Nucleus accumbens (tissue), 56 donors: ENCODE data around the gene CHST13.

ENCODE experiments used
- DNase-seq, 56 donors: peaks; one replicate each; lab custom pipeline; 2025; lab: John Stamatoyannopoulos, UW

Gene CHST13

GRCh38 chr3:126523745-126524428 is at the start of gene CHST13:
CHST13 (plus strand) TSS chr3:126524155; CDS start chr3:126524333, 178 bp downstream.
- peak in 2 of 56 donors; percentile 31 to 44 for DNase-seq

GRCh38 chr3:126474498-126475412 is 49.2 kb upstream of the CHST13 start:
- DNase-seq, result peak in 8 of 56 donors; percentile 26 to 42 (median 34)

- peak in 55 of 56 donors; percentile 55 to 95 (median 88) for DNase-seq
These were observed 48.4 kb upstream of the CHST13 start, which contains the start of gene ZXDC for GRCh38 chr3:126475413-126476114. ZXDC (minus strand) TSS chr3:126475891; CDS start chr3:126475865, 26 bp downstream.

- peak in 33 of 56 donors; percentile 45 to 90 (median 76) for DNase-seq
These were observed 47.5 kb upstream of the CHST13 start for GRCh38 chr3:126476166-126477060.

- no peak for DNase-seq
These were observed 46.9 kb upstream of the CHST13 start for GRCh38 chr3:126477061-126477380.

- no peak for DNase-seq
These were observed 45.2 kb upstream of the CHST13 start for GRCh38 chr3:126478581-126479310.

- no peak for DNase-seq
These were observed 44.3 kb upstream of the CHST13 start for GRCh38 chr3:126479642-126480041.

GRCh38 chr3:126480206-126480605 is 43.7 kb upstream of the CHST13 start:
- DNase-seq, result no peak

- DNase-seq, result peak in 3 of 56 donors; percentile 12 to 32 (median 13)
These were observed 43.1 kb upstream of the CHST13 start for GRCh38 chr3:126480861-126481260.

- DNase-seq, result peak in 1 of 56 donors; percentile 17
These were observed 42.0 kb upstream of the CHST13 start for GRCh38 chr3:126481808-126482502.

- no peak for DNase-seq
These were observed 41.3 kb upstream of the CHST13 start for GRCh38 chr3:126482503-126483255.

GRCh38 chr3:126483321-126483761 is 40.6 kb upstream of the CHST13 start:
- no peak for DNase-seq

- no peak for DNase-seq
These were observed 39.8 kb upstream of the CHST13 start for GRCh38 chr3:126484148-126484547.

GRCh38 chr3:126484662-126485061 is 39.3 kb upstream of the CHST13 start:
- no peak for DNase-seq

GRCh38 chr3:126485176-126485897 is 38.6 kb upstream of the CHST13 start:
- no peak for DNase-seq

- no peak for DNase-seq
These were observed 38.0 kb upstream of the CHST13 start for GRCh38 chr3:126485956-126486355.

- DNase-seq, result no peak
These were observed 37.6 kb upstream of the CHST13 start for GRCh38 chr3:126486360-126486847.
